ENCODE results near the gene CLTCL1.

DNA sequence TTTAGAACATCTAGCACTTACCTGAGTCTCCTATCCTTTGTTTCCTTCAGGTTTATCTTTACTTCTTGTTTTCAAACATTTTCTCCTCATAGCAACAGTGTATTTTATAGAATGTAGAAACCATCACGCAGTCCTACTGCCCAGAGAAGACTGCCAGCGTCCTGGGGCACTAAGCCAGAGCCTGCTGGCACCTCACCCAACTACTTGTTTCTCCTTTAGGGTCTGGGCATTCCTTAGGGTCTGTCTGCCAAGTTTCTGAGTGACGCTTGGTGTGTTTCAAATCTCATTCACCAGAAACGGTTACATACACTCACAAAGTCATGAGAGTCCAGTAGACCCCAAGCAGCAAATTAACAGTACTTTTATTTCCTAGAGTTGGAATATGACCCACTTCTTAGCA is 63.3 kb downstream of the CLTCL1 start:
- no peak for TF ChIP-seq CTCF (IDR thresholded peaks at IDR 0.05)
- no peak for TF ChIP-seq POLR2A (IDR thresholded peaks at IDR 0.05)
- no peak for TF ChIP-seq POLR2AphosphoS5 (IDR thresholded peaks at IDR 0.05)
- no peak for TF ChIP-seq EP300 (IDR thresholded peaks at IDR 0.05; ENCODE audit: low read depth)
